Neutrophil (primary cell): ENCODE measurements around the gene CDT1.

ENCODE experiments used
- H3K27ac ChIP-seq: fragments of 200-600 bp; sonication (generic); 2 replicates; pipeline ENCODE4 v1.5.1; 2016; ENCODE audit warnings: mild to moderate bottlenecking, moderate library complexity
- H3K27me3 ChIP-seq: fragments of 200-600 bp; sonication (generic); 2 replicates; pipeline ENCODE4 v1.6.0; 2016; ENCODE audit warnings: mild to moderate bottlenecking
- H3K36me3 ChIP-seq: fragments of 200-600 bp; sonication (generic); 2 replicates; pipeline ENCODE4 v1.5.1; 2017
- H3K4me1 ChIP-seq, 2 experiments: fragments of 200-600 bp in 1 of 2; sonication (generic) in 1 of 2; 1 replicate in 1 of 2; 2 replicates in 1 of 2; pipeline versions ENCODE4 v1.5.1 to v1.6.1; 2013 to 2016; ENCODE audit warnings: low read depth in 1 of 2, low read length in 1 of 2, mild to moderate bottlenecking in 1 of 2, moderate library complexity in 1 of 2; ENCODE audit not compliant: control insufficient read depth in 1 of 2, insufficient read depth in 1 of 2
- H3K4me3 ChIP-seq, 2 experiments: fragments of 200-600 bp in 1 of 2; sonication (generic) in 1 of 2; 1 replicate in 1 of 2; 2 replicates in 1 of 2; pipeline ENCODE4 v1.5.1; 2013 to 2016; ENCODE audit warnings: low read depth in 1 of 2, low read length in 1 of 2, mild to moderate bottlenecking in 1 of 2, moderate library complexity in 1 of 2
- H3K9me3 ChIP-seq: fragments of 200-600 bp; sonication (generic); 2 replicates; pipeline ENCODE4 v1.5.1; 2016
- TF ChIP-seq, protein P1 (sequence below): fragments of 200-600 bp; sonication (generic); IDR thresholded peaks from 2 replicates; pipeline ENCODE4 v1.5.1; 2016; ENCODE audit warnings: antibody characterized with exemption

The CDT1 gene

DNA sequence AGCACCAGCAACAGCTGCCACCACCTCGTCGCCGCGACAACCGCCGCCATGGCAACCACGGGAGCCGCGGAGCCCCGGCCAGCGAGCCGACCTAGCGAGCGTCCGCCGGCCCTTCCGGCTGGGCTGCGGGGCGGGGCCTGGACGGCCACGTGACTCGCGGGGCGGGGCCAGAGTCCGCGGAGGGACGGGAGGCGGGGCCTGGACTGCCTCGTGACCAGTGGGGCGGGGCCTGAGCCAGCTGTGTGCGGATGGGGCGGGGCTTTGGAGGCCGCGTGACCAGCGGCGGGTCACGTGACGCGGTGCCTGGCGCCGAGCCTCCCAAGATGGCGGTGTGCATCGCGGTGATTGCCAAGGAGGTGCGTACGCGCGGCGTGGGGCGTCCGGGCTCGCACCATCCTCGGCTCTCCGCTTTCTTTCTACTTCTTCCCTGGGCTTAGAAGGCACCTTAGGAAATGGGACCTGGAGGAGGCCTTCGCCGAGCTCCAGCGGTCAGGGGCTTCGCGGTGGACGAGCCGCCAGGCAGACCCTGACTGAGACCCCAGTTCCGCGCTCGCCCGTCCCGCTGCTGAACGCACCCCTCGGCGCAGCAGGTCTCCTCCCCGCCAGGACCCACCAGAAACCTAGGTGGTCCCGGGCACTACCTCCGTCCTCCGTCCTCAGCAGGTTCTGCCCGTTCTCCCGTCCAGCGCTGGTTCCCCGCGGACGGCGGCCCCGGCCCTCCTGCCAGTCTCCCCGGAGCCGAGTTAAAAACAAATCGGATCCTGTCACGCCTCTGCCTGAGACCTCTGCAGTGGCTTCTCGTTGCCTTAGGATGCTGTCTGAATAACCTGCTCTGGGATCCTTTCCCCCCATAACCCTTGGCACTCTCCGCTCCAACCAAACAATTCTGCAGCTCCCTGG, 53.5 kb downstream of the CDT1 start, which contains the start of the genes GALNS and TRAPPC2L:
Gene GALNS, minus strand, starts transcription at position 120 of the 900 bp plus-strand sequence. Its CDS starts 70 bp downstream, at position 50.
Gene TRAPPC2L, plus strand, starts transcription at position 300 of the 900 bp plus-strand sequence. Its CDS starts 24 bp downstream, at position 324.
- no peaks in the 10 kb centered on the region for H3K27me3 ChIP-seq
- H3K4me1 ChIP-seq, result peaks cover 65 to 69% of the 10 kb centered on the region in 2 experiments
- H3K4me3 ChIP-seq, result peak within 1 kb of the TSS; percentile 70 to 97
- TF ChIP-seq, protein P1, sequence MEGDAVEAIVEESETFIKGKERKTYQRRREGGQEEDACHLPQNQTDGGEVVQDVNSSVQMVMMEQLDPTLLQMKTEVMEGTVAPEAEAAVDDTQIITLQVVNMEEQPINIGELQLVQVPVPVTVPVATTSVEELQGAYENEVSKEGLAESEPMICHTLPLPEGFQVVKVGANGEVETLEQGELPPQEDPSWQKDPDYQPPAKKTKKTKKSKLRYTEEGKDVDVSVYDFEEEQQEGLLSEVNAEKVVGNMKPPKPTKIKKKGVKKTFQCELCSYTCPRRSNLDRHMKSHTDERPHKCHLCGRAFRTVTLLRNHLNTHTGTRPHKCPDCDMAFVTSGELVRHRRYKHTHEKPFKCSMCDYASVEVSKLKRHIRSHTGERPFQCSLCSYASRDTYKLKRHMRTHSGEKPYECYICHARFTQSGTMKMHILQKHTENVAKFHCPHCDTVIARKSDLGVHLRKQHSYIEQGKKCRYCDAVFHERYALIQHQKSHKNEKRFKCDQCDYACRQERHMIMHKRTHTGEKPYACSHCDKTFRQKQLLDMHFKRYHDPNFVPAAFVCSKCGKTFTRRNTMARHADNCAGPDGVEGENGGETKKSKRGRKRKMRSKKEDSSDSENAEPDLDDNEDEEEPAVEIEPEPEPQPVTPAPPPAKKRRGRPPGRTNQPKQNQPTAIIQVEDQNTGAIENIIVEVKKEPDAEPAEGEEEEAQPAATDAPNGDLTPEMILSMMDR, result peak; percentile 53
- peaks cover 21% of the 10 kb centered on the region for H3K36me3 ChIP-seq
- peak within 1 kb of the TSS; percentile 94 for H3K27ac ChIP-seq
- H3K9me3 ChIP-seq, result no peaks in the 10 kb centered on the region

- Histone ChIP-seq H3K36me3 (peaks cover 29% of the 10 kb centered on the region), H3K27me3 (no peaks in the 10 kb centered on the region), H3K4me1 (peaks cover 57 to 62% of the 10 kb centered on the region in 2 experiments), H3K9me3 (no peaks in the 10 kb centered on the region), H3K27ac (peak overlapping the region; percentile 94), H3K4me3 (peak overlapping the region; percentile 70 to 97)
- TF ChIP-seq, protein P1, result no peak
Observed at GRCh38 chr16:88857728-88858339, 54.2 kb downstream of the CDT1 start.
